Amygdala (tissue), 56 donors: ENCODE measurements around the gene MICALL2.

Experiments used
- DNase-seq, 56 donors: peaks; one replicate each; lab custom pipeline; 2025; lab: John Stamatoyannopoulos, UW

The MICALL2 gene

DNA sequence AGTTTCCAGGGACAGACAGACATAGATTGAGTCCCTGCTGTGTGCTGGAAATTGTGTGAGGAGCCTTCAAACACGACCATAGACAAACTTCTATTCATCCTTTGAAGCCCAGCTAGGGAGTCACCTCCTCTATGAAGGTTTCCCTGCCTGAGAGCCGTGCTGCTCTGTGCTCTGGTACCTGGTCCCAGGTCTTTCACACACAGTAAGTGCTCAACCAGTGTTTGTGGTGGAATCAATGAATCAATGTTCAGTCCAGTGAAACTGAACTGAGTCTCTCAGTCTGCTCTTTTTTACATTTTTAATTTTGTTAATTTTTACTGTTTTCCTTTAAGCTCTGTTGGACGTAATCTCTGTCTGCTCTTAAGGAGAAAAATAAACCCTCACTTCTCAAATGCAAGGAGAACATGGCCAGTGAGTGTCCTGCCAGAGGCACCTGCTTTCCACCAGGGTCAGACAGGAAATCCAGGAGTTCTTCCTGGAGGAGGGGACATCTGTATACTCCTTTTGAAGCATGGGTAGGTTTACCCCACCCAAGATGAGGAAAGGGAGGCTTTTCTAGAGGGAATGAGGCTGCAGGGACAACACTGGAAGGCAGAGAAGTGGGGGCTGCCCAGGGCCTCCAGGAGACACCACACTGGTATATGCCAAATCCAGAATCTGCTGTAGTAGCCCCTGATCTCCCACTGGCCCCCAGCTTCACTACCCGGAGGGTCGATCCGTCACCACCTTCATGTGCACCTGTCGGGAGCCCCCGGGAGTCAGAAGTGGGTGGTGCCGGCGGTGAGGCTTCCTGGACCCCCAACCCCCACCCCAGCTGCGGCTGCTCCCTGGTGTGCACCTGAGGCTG lies 56.3 kb downstream of the MICALL2 start:
- DNase-seq = no peak

DNA sequence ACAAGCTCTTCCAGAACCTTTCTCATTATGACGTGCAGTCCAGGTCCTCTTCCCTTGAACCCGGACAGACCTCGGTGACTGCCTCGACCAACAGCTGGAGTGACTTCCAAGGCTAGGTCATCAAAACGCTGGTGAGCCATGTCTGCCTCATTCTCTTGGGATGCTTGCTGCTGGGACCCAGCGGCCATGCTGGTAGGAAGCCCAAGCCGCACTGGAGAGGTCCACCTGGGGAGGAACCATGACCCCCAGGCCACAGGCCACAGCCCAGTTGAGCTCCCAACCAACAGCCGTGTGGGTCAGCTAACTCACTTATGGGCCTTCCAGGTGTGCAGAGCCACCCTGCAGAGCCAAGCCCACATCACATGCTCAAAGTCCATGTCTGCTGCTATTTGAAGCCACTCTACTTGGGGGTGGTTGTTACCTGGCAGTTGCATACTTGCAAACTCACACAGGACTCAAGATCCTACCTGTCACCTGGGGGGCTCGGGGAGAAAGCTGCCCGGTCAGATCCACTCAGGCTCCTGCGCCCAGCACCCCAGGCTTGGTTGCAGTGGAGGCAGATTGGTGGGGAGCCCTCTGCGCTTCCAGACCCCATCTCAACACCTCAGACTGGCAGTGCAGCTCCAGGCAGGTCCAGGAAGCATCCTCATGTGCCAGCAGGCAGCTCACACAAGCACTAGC lies 57.0 kb downstream of the MICALL2 start:
- DNase-seq = no peak

DNA sequence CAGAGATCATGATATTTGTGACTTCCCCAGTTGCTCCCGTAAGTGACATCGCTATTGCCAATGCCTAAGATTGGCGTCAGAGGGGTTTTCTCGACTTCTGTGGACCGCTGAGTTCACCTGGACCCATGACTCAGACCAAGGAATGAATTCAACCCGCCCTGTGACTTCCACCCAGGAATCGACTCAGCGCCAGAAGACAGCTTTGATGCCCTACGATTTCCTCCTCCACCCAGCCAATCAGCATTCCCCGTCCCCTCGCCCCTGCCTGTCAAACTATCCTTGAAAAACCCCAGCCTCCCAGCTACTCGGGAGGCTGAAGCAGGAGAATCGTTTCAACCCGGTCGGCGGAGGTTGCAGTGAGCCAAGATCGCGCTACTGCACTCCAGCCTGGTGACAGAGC lies 58.3 kb downstream of the MICALL2 start:
- no peak for DNase-seq

DNA sequence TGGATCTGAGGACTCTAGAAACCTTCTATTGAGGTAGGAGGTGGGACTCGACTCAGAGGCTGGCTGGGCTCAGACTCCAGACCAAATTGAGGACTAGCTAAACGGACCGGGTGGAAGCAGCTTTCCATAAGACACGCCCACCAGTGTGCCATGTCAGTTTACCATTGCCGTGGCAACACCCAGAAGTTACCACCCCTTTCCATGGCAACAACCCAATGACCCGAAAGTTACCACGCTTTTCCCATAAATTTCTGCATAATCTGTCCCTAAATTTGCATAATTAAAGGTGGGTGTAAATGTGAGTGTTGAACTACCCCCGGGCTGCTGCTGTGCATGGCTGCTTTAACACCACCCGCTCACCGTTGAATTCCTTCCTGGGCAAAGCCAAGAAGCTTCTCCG lies 58.9 kb downstream of the MICALL2 start:
- DNase-seq = no peak

DNA sequence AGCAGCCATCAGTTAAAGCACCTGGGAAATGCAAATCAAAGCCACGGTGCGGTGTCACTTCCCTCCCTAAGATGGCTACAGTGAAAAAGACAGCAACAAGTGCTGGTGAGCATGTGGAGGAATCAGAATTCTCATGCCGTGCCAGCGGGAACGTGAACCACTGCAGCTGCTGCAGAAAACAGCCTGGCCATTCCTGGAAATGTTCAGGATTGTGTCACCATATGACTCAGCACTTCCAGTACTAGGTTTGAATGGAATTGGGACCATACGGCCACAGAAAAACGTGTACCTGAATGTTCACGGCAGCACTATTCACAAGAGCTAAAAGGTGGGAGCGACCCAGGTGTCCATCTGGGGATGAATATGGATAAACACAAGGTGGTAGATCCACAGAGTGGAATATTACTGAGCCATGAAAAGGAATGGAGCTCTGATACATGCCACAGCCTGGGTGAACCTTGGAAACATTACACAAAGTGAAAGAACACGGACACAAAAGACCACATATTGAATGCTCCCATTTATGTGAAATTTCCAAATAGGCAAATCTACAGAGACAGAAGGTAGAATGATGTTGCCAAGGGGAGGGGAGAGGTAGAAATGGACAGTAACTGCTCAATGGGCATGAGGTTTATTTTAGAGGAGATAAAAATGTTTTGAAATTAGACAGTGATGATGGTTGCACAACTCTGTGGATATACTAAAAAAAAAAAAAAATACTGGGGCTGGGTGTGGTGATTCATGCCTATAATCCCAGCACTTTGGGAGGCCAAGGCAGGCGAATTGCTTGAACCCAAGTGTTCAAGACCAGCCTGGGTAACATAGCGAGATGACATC lies 61.6 kb downstream of the MICALL2 start:
- DNase-seq = no peak

DNA sequence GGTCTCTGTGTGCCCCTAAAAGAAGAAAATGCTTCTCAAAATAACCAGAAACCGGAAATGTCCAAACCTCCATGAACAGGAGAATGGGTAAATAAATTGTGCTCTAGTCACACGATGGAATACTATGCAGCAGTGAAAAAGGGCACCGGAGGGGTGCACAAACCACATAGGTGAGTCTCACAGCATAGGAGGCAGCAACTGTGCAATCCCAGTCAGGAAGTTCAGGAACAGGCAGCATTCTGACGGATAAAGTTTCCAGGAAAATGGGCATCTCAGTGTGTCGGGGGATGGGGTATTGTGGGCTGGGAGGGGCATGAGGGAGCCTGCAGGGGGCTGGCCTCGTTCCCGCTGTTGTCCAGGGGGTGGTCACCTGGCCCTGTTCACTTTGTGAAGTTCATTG lies 63.1 kb downstream of the MICALL2 start:
- DNase-seq = no peak

DNA sequence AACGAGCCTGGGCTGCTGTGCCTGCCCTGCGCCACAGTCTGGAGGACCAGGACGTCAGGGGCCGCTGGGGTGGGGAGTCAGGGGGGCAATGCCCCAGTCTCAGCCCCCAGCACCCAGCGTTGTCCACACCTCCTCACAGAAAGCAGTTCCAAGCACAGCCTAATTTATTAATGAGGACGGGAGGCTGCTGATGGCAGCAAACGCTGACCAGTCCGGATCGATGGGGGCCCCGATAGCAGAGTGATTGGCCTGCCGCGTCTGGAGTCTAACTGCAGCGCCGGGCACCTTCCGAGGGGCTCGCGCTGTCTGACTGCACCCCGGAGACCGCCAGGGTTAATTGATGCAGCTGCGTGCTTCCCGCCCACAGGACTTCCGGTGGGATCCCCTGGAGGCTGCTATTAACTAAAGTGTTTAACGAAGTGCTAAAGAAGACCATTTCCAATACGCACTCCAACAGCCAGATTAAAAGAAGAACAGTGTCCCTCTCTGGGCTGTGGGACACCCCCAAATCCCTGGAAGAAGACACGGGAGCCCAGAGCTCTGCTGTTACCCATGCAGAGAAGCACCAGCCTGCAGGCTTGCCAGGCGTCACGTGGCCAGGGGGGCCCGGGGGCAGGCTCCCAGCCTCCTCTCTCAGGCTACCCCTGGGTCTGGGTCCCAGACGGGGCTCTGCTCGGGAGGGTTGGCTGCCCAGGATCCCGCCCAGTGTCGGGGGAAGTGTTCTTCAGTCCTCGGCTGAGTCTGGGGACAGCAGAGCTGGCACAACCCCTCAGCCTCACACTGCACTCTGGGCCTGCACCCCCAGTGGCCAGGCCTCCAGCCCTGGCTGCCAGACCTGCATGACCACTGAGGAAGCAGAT lies 63.8 kb downstream of the MICALL2 start:
- no peak for DNase-seq

DNA sequence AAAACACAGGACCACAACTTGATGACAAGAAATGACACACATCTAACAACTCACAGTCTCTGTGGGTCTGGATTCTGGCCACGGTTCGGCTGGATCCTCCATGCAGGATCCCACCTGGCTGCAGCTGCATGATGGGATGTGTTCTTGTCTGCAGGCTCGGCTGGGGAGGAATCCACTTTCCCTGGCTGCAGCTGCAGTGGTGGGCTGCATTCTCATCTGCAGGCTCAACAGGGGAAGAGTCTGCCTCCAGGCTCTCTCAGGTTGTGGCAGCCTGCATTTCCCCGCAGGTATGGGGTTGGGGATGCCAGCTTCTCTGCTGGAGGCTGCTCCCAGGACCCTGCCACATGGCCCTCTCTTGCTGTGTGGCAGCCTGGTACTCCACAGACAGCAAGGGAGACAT lies 64.9 kb downstream of the MICALL2 start:
- DNase-seq = no peak

DNA sequence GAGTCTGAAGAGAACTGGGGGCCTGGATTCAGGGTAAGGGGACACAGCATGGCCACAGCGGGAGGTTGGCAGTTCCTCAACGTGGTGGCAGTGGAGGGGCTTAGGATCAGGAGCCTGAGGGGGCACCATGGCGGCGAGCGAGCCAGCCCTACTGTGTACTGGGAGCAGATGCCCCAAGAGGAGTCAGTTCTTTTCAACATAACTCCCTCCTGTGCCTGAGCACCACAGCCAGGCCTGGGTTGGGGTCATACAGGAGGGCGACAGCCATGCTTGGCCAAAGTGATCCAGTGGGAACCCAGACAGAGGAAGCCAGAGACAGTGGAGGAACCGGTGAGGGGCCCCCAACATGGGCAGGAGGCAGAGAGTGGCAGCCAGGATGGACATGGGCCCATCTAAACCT lies 65.8 kb downstream of the MICALL2 start:
- no peak for DNase-seq

DNA sequence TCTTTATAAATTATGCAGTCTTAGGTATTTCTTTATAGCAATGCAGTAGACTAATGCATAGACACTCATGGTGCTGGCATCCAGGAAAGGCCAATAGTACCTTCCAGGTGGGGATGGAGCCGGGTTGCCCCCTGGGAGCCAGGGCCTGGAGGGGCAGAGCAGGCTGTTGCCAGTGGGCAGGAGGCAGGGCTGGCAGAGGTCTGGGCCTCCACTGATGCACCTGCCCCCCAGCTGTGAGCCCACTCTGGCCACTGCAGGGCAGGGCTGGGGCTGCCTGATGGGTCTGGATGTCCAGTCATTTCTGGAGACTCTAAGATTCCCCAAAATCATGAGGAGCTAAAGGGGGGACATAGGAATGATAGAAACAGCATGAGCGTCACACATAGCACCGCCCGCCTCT lies 66.7 kb downstream of the MICALL2 start:
- DNase-seq = no peak

DNA sequence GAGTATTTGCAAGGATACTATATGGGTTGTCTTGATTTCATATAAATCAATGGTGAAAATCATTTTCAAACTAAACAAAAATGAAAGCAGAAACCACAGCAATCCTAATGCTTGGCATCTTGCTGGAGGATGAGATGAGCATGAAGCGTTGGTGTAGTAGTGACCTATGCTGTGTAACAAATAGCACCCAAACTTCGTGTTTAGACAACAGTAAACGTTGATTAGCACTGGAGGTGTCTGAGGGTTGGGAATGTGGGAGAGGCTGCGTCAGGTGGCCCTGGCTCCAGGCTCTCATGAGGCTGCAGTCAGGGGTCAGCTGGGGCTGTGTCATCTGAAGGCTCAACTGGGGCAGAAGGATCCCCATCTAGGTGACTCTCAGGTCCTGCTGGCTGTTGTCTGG lies 67.8 kb downstream of the MICALL2 start:
- DNase-seq = no peak

DNA sequence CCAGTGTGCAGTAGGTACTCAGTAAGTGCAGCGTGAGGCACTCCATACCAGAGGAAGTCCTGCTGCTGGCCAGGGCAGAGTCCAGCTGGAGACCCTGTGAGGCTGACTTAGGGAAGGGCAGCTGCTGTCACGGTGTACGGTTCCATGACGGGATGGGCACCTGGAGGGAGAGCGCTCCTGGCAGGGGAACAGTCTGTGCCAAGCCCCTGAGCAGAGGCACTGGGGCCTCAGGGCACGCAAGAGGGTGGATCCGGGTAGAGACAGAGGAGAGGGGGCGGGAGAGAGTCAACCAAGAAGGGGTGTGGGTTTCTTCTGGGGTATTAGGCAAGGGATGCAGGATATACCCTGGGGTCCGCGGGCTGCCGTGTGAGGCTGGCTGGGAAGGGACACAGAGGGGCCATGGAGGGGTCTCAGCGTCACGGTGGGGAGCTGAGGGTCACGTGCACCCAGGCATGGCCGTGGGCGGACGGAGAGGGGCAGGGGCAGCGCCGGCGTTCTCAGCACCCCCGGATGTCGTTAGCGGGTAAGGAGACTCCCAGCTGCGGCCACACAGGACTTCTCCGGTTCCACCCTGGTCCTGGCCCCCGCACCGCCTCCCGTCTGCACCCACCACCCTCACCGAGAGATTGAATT lies 70.5 kb downstream of the MICALL2 start:
- DNase-seq = no peak

DNA sequence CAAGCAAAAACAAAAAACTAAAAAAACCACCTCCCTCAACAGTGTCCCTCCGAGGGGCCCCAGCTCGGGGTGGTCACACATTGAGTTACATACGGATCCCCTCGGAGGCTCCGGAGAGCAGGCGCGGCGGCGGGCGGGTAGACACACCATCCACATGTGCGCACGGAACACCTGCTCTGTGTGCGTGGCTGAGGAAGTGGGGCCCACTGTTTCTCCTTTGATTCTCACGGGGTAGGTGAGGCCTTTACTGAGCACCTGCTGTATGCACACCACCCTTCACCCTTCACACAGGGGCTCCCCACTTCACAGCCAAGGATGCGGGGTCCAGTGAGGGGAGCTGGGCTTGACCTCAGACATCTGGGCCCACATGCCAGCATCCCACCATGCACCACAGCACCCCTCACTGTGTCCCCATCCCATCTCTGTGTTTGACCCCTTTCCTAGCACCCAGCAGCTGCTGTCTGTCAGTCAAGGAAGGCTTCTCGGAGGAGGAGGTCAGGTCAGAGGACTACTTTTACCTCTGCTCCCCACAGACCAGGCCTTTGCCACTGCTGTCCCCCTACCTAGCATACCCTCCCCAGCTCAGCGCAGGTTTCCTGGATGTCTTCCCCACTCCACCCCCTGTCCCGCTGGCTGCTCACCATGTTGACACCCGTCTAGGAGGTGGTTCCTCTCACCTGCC lies 71.1 kb downstream of the MICALL2 start:
- no peak for DNase-seq

DNA sequence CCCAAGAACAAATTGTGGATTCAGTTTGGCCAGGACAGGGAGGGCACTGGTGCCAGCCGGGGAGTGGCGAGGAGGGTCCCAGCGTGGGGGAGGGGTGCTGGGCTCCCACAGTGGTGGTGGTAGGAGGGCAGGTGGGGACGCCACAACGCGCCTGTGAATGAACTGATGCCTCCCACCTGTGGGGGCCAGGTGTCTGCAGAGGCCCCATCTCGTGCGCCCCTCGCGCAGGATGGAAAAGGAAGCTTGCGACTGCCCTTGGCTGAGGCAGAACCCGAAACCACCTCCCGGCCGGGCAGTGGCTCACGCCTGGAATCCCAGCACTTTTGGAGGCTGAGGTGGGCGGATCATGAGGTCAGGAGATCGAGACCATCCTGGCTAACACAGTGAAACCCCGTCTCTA lies 72.0 kb downstream of the MICALL2 start:
- no peak for DNase-seq

DNA sequence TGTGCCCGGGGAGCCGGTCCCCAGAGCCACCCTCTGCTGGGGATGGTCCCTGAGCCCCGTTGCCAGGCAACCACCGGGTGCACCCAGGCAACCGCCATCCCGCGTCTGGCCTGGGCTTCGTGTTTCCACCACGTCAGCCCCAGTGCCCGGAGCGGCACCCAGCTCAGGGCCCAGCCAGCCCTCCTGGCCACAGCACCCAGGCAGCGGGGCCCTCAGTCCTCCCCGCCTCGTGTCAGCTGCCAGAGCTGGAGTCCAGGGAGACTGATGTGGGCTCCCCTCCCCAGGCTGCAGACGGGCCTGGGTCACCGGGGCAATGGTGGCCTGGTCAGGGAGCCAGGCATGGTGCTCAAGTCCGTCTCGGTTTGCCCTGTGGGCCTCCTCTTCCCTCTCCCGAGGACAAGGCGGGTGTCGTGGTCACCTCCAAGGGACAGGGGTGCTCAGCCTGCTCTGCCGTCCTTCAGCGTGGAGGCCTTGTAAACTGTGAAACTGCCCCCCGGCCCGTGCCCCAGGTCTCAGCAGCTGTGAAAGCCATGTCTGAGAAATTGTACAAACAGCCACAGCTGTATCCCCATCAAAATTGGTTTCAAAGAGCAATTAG lies 72.5 kb downstream of the MICALL2 start:
- DNase-seq = peak in 4 of 56 donors; percentile 9 to 30 (median 14)

DNA sequence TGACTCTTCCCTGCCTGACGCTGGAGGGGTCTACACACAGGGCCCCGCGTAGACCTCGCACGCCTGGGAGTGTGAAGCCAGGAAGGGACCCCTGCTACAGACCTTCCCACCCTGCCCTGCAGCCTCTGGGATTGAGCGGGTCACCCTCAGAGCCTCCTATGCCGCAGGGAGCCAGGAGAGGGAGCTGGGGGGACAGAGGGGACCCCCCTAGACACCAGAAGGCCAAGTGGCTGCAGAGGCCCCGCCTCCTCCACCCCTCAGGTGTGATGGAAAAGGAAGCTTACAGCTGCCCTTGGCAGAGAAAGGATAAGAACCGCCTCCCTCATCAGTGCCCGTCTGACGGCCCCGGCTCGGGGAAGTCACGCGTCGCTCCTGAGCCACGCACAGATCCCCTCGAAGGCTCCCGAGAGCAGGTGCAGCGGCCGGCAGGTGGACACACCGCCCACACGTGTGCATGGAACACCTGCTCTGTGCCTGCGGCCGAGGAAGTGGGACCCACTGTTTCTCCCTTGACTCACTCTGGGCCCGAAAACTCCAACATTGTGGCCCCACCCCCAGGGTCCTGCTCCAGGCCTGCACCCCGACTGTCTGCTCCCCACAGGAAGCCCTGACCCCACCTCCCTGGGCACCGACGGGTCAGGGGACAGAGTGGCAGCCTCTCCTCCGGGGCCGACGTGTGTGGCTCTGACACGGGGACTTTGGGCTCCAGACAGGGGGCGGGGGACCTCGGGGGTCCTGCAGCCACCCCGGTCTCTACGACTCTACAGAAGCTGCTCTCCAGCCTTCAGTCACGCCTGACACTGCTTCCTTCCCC lies 73.3 kb downstream of the MICALL2 start:
- no peak for DNase-seq

DNA sequence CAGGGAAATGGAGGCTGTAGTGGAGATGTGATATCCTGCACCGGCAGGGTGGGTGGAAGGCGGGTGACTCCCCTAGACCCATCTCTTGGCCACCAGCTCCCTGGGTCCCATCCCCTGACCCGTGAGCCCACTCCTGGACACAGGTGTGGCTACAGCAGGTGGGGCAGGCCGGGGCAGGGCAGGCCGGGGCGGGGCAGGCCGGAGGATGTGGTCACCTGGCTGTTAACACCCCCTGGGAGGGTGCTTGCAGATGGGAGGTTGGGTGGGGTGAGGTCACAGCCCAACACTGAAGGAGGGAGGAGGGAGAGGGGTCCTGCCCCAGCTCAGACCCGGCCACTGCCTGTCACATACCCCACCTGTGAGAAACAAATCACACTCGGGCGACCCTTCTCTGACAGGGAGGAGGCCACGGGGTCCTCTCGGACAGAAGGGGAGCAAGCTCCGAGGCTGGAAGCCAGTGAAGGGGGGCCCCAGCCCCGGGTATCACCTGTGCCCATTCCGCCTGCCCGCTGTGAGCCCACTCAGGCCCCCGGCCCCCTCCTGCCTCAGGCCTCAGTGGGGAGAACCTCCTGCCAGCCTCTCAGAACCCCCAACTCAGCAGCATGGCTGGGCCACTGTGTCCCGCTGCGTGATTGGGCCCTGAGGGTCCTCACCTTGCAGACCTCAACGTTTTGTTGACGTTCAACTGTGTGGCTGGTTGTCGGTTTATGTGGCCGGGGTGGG lies 74.0 kb downstream of the MICALL2 start:
- DNase-seq = no peak
